Calu3 (cell line): ENCODE data around the gene CARMIL1. TPM values are rescaled to one million over a fixed set of nuclear protein-coding genes. Genes with fewer than 3 reads are reported as not detected.

Experiments
- BruUV-seq: library from RNA; stranded (reverse); fragments of 400-500 nt; replicated peaks from 2 replicates; lab custom pipeline; 2021; lab: Mats Ljungman, UMichigan
- CTCF ChIA-PET: fragments of 300-600 bp; sonication (Branson Sonifier 250); formaldehyde crosslinking; loops from one replicate; lab custom pipeline; 2022; ENCODE audit warnings: antibody characterized with exemption; lab: Charles Lee
- DNase-seq: peaks from one replicate; pipeline ENCODE4 v3.0.0; 2022
- H3K27ac Mint-ChIP-seq: one replicate; pipeline ENCODE4 v1.8.0; 2022; ENCODE audit warnings: mixed read lengths; ENCODE audit not compliant: unreplicated experiment
- H3K27me3 Mint-ChIP-seq: one replicate; pipeline ENCODE4 v1.8.0; 2022; ENCODE audit warnings: mixed read lengths; ENCODE audit not compliant: unreplicated experiment
- H3K36me3 Mint-ChIP-seq: one replicate; pipeline ENCODE4 v1.8.0; 2022; ENCODE audit warnings: mild to moderate bottlenecking, moderate library complexity, mixed read lengths; ENCODE audit not compliant: insufficient read depth, unreplicated experiment
- H3K4me1 Mint-ChIP-seq: one replicate; pipeline ENCODE4 v1.8.0; 2022; ENCODE audit warnings: mild to moderate bottlenecking, low read depth, mixed read lengths; ENCODE audit not compliant: unreplicated experiment
- H3K4me3 Mint-ChIP-seq: one replicate; pipeline ENCODE4 v1.8.0; 2022; ENCODE audit warnings: mild to moderate bottlenecking, low read depth, moderate library complexity, mixed read lengths; ENCODE audit not compliant: unreplicated experiment
- H3K9me3 Mint-ChIP-seq: one replicate; pipeline ENCODE4 v1.8.0; 2022; ENCODE audit warnings: low read depth, mixed read lengths; ENCODE audit not compliant: unreplicated experiment
- CTCF ChIP-seq: fragments of 200-600 bp; IDR thresholded peaks from one replicate; pipeline ENCODE4 v1.8.0; 2022; ENCODE audit warnings: antibody characterized with exemption; ENCODE audit not compliant: unreplicated experiment
- intact Hi-C: fragments of 100-400 bp; cut with micrococcal nuclease; formaldehyde crosslinking; loops from one replicate; pipeline ENCODE4 v1.10.0; 2022; ENCODE audit not compliant: unreplicated experiment
- total RNA-seq: library from RNA; stranded (reverse); gene quantifications from 2 replicates; pipeline ENCODE4 v1.2.3, GENCODE V29; 2022

CARMIL1 gene
- total RNA-seq, 1 experiment from 2014 or later, result 92.4 TPM

DNA sequence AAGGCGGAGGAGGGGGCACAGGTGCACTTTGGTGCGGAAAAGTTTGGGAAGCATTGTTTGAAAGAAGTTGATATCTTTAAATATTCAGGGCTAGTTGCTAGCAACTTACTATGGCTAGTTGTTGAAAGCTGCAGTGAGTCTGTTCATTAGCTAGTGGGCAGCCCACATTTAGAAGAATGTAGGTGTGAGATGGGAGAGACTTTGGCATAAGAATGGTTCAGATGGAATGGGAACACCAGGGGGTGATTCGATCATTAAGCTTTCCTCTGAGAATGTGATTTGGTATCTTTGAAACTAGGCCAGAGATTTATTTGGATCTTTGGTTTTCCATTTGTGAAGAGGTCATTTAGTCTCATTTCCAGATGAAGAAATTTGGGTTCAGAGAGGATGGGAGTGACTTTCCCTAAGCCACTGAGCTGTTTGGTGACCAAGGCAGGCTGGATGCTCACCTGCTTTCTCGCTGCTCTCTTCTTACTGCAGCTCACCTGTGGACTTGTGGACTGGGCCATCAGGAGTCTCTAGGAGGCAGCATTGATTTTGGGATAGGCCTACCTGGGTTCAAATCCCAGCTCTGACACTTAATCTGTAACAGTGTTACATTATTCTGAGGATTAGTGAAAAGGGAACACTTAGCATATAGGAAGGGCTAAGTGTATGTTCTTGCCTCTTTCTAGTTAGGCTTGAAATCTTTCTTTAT is 62.9 kb downstream of the CARMIL1 start:
- DNase-seq, result no peak
- no peak for TF ChIP-seq CTCF
- no peak overlapping the region for H3K4me3 Mint-ChIP-seq
- BruUV-seq, result no TSS peak
- H3K27me3 Mint-ChIP-seq, result no peaks in the 10 kb centered on the region
- peaks cover 49% of the 10 kb centered on the region for H3K4me1 Mint-ChIP-seq
- CTCF ChIA-PET, result interaction anchor here (0.8 to 2.4 kb wide), 2 partner anchors 10 to 148 kb away, joined by 3 to 7 read pairs; no protein-coding TSS in a partner anchor
- no peaks in the 10 kb centered on the region for H3K36me3 Mint-ChIP-seq
- H3K27ac Mint-ChIP-seq, result no peak overlapping the region
- intact Hi-C loops, result no loop called here
- H3K9me3 Mint-ChIP-seq, result no peaks in the 10 kb centered on the region

DNA sequence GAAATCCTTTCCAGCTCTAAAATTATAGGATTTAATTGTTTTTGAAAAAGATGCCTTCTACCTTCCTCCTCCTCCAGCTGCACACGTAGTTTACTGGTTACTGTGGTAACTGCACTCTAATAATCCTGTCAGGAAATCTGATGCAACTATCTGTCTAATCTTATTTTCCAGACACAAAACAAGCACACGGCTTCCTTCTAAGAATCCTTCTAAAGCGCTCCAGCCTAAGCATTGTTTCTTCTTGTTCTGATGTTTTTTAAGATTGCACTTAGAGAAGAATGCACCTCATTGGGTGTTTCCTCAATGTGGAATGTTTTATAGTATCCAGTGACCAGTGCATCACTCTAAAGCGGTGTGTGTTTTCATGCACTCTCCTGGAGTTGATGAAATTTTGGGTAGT is 63.6 kb downstream of the CARMIL1 start:
- TF ChIP-seq CTCF, result no peak
- no peak overlapping the region for H3K4me3 Mint-ChIP-seq
- H3K36me3 Mint-ChIP-seq, result no peaks in the 10 kb centered on the region
- DNase-seq, result no peak
- intact Hi-C loops, result no loop called here
- no peaks in the 10 kb centered on the region for H3K27me3 Mint-ChIP-seq
- no peaks in the 10 kb centered on the region for H3K9me3 Mint-ChIP-seq
- BruUV-seq, result no TSS peak
- CTCF ChIA-PET, result interaction anchor here (2.4 kb wide), 1 partner anchor 147 kb away, joined by 7 read pairs; no protein-coding TSS in a partner anchor
- H3K4me1 Mint-ChIP-seq, result peaks cover 41% of the 10 kb centered on the region
- no peak overlapping the region for H3K27ac Mint-ChIP-seq

GRCh38 chr6:25343984-25344383 is 64.8 kb downstream of the CARMIL1 start:
- intact Hi-C loops, result no loop called here
- Mint-ChIP-seq H3K27me3 (no peaks in the 10 kb centered on the region), H3K9me3 (no peaks in the 10 kb centered on the region), H3K27ac (no peak overlapping the region), H3K4me1 (peaks cover 40% of the 10 kb centered on the region), H3K36me3 (no peaks in the 10 kb centered on the region), H3K4me3 (no peak overlapping the region)
- no peak for DNase-seq
- BruUV-seq, result no TSS peak
- CTCF ChIA-PET, result no interaction called here
- no peak for TF ChIP-seq CTCF

DNA sequence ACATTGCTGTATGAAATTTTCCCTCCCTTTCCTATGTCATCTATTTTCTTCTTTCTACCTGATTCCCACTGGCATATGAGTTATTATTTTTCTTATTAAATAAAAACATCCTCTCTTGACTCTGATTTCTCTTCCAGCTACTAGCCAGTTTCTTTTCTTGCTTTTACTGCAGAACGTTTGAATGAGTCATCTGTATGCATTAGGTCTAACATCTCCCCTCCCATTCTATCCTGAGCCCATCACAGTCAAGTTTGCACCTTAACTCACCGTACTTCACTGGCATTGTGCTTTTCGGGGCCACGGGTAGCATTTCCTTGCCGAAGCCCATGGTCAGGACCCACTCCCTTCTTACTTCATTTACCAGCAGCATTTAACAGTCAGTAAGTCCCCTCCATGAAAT is 65.7 kb downstream of the CARMIL1 start:
- no TSS peak for BruUV-seq
- CTCF ChIA-PET, result no interaction called here
- H3K4me3 Mint-ChIP-seq, result no peak overlapping the region
- peaks cover 31% of the 10 kb centered on the region for H3K4me1 Mint-ChIP-seq
- no peak for DNase-seq
- TF ChIP-seq CTCF, result no peak
- intact Hi-C loops, result no loop called here
- no peaks in the 10 kb centered on the region for H3K27me3 Mint-ChIP-seq
- no peak overlapping the region for H3K27ac Mint-ChIP-seq
- no peaks in the 10 kb centered on the region for H3K9me3 Mint-ChIP-seq
- no peaks in the 10 kb centered on the region for H3K36me3 Mint-ChIP-seq
